ENCODE measurements around the gene KLHDC3. TPM values are rescaled to one million over a fixed set of nuclear protein-coding genes. Genes with fewer than 3 reads are reported as not detected.

KLHDC3 gene
- total RNA-seq, 1 experiment from 2014 or later, result 53.7 TPM

DNA sequence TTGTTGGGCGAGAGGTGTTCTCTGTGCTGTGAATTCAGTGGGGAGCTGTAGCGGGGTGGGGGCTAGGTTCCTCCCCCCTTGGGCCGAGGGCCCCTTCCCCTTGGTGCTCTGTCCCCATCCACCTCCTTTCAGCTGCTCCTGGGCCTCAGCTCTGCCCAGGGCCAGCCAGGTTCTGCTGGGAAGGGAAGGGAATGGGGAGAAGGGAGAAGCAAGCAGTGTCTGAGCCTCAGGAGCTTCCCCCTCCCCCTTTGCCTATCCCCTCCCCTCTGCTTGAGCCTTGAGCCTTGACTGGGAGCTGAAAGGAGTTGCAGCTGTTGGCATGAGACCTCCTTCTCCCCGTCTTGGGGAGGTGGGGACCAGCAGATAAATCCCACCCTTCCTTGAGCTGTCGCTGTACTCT lies 6.8 kb downstream of the KLHDC3 start:
- no peaks in the 10 kb centered on the region for H3K27me3 ChIP-seq (ENCODE audit: low read length)
- H3K4me2 ChIP-seq (ENCODE audit: low read depth, low read length, poor library complexity, severe bottlenecking), result peak overlapping the region; percentile 93
- peaks cover 20% of the 10 kb centered on the region for H3K4me1 ChIP-seq (ENCODE audit: low read length)
- peak overlapping the region; percentile 99 for H3K4me3 ChIP-seq (ENCODE audit: low read length)
- no peak overlapping the region for H2AFZ ChIP-seq (ENCODE audit: low read length)
- peak overlapping the region; percentile 99 for H3K9ac ChIP-seq (ENCODE audit: low read length)
- peaks cover 6% of the 10 kb centered on the region; the same call in 1 of the 2 replicates for H4K20me1 ChIP-seq (ENCODE audit: insufficient read depth, low read depth, low read length)
- H3K9me2 ChIP-seq (replicated peaks; ENCODE audit: insufficient read depth, low read length), result no peaks in the 10 kb centered on the region
- H3K9me3 ChIP-seq (ENCODE audit: low read length), result no peaks in the 10 kb centered on the region
- peaks cover 46% of the 10 kb centered on the region for H3K79me2 ChIP-seq (ENCODE audit: low read length)
- no peak overlapping the region; the same call in 1 of the 2 replicates for H3K27ac ChIP-seq (ENCODE audit: low read length)
- peaks cover 16% of the 10 kb centered on the region for H3K36me3 ChIP-seq (ENCODE audit: insufficient read depth, low read length)
- DNase-seq, result no peak

DNA sequence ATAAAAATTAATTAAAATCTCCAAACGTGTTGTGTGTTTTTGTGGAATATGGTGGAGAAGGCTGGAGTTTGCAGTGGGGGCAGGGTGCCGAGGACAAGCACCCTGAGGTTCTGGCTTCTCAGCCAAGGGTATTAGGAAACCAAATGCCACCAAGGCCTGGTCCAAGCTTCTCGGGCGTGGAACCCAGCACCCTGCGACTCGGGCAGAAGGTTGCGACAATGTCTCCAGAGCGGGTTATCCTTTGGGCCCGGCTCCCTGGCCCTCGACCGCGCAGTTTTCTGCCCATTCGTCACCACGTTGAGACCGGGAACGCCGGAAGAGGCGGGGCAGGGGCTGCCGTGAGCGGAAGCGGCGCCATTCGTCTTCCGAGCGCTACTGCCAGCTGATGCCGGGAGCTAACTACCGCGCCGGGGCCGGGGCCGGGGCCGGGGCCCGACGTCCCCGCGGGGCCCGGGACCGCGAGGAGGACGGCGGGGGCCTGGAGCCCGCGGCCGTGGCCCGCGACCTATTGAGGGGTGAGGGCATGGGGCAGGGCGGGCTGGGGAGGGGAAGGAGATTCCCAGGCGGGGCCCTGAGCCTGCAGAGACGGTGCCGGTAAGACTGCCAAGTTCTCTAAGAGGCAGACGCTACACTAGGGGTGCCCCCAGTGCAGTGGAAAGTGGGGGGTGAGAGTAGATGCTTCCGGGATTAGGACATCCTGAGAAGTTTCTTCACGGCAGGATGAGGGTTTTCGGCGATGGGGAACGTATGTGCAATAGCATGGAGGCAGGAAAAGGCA lies 7.4 kb downstream of the KLHDC3 start, which contains the start of gene RRP36:
Gene RRP36, plus strand, starts transcription at position 354 of the 778 bp plus-strand sequence. Its CDS starts 32 bp downstream, at position 386.
- peak within 1 kb of the TSS; percentile 93 for H3K4me2 ChIP-seq (ENCODE audit: low read depth, low read length, poor library complexity, severe bottlenecking)
- H3K27ac ChIP-seq (ENCODE audit: low read length), result peak within 1 kb of the TSS; percentile 89
- H3K27me3 ChIP-seq (ENCODE audit: low read length), result no peaks in the 10 kb centered on the region
- peaks cover 20% of the 10 kb centered on the region for H3K36me3 ChIP-seq (ENCODE audit: insufficient read depth, low read length)
- peak; percentile 92 for DNase-seq
- H3K9ac ChIP-seq (ENCODE audit: low read length), result peak within 1 kb of the TSS; percentile 99
- no peaks in the 10 kb centered on the region for H3K9me3 ChIP-seq (ENCODE audit: low read length)
- no peaks in the 10 kb centered on the region for H3K9me2 ChIP-seq (replicated peaks; ENCODE audit: insufficient read depth, low read length)
- peaks cover 20% of the 10 kb centered on the region for H3K4me1 ChIP-seq (ENCODE audit: low read length)
- no peak within 1 kb of the TSS for H2AFZ ChIP-seq (ENCODE audit: low read length)
- peaks cover 6% of the 10 kb centered on the region; the same call in 1 of the 2 replicates for H4K20me1 ChIP-seq (ENCODE audit: insufficient read depth, low read depth, low read length)
- peaks cover 40% of the 10 kb centered on the region for H3K79me2 ChIP-seq (ENCODE audit: low read length)
- H3K4me3 ChIP-seq (ENCODE audit: low read length), result peak within 1 kb of the TSS; percentile 99

DNA sequence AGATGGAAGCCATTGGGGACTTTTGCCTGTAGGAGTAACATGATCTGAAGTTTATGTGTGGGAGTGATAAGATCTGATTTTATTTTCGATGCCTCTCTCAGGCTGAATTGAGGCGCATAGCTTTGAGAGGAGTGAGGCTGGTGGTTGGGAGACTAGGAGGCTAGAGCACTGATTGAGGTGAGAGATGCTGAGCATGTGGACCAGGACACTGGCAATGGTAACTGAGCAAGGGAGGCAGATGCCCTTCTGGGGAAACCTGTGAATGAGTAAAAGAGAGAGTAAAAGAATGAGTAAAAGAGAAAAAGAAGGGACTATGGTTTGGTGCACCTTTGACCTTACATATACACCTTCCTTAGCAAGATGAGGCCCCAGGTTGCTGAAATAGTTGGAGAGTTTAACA lies 10.4 kb downstream of the KLHDC3 start:
- no peak for DNase-seq
- no peak overlapping the region for H3K9ac ChIP-seq (ENCODE audit: low read length)
- peaks cover 34% of the 10 kb centered on the region for H3K79me2 ChIP-seq (ENCODE audit: low read length)
- no peaks in the 10 kb centered on the region for H3K9me3 ChIP-seq (ENCODE audit: low read length)
- H3K27ac ChIP-seq (ENCODE audit: low read length), result no peak overlapping the region
- peaks cover 20% of the 10 kb centered on the region for H3K4me1 ChIP-seq (ENCODE audit: low read length)
- H3K36me3 ChIP-seq (ENCODE audit: insufficient read depth, low read length), result peaks cover 39% of the 10 kb centered on the region
- no peak overlapping the region for H3K4me2 ChIP-seq (ENCODE audit: low read depth, low read length, poor library complexity, severe bottlenecking)
- no peaks in the 10 kb centered on the region for H3K9me2 ChIP-seq (replicated peaks; ENCODE audit: insufficient read depth, low read length)
- no peaks in the 10 kb centered on the region for H3K27me3 ChIP-seq (ENCODE audit: low read length)
- H4K20me1 ChIP-seq (ENCODE audit: insufficient read depth, low read depth, low read length), result peaks cover 6% of the 10 kb centered on the region; the same call in 1 of the 2 replicates
- no peak overlapping the region for H2AFZ ChIP-seq (ENCODE audit: low read length)
- no peak overlapping the region for H3K4me3 ChIP-seq (ENCODE audit: low read length)

DNA sequence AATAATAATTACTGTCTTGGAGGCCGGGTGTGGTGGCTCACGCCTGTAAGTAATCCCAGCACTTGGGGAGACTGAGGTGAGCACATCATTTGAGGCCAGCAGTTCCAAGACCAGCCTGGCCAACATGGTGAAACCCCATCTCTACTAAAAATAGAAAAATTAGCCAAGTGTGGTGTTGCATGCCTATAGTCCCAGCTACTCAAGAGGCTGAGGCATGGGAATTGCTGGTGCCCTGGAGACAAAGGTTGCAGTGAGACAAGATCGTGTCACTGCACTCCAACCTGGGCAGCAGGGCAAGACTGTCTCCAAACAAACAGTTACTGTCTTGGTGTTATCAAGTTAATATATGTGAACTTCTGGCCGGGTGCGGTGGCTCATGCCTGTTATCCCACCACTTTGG lies 12.3 kb downstream of the KLHDC3 start:
- Histone ChIP-seq H4K20me1 (ENCODE audit: insufficient read depth, low read depth, low read length) (peaks cover 6% of the 10 kb centered on the region; the same call in 1 of the 2 replicates), H3K36me3 (ENCODE audit: insufficient read depth, low read length) (peaks cover 46% of the 10 kb centered on the region), H3K79me2 (ENCODE audit: low read length) (peaks cover 34% of the 10 kb centered on the region), H3K9me3 (ENCODE audit: low read length) (no peaks in the 10 kb centered on the region), H3K4me2 (ENCODE audit: low read depth, low read length, poor library complexity, severe bottlenecking) (no peak overlapping the region), H3K9ac (ENCODE audit: low read length) (no peak overlapping the region), H3K9me2 (replicated peaks; ENCODE audit: insufficient read depth, low read length) (no peaks in the 10 kb centered on the region), H3K27me3 (ENCODE audit: low read length) (no peaks in the 10 kb centered on the region), H2AFZ (ENCODE audit: low read length) (no peak overlapping the region), H3K27ac (ENCODE audit: low read length) (no peak overlapping the region), H3K4me3 (ENCODE audit: low read length) (no peak overlapping the region), H3K4me1 (ENCODE audit: low read length) (peaks cover 12% of the 10 kb centered on the region)
- DNase-seq, result no peak

DNA sequence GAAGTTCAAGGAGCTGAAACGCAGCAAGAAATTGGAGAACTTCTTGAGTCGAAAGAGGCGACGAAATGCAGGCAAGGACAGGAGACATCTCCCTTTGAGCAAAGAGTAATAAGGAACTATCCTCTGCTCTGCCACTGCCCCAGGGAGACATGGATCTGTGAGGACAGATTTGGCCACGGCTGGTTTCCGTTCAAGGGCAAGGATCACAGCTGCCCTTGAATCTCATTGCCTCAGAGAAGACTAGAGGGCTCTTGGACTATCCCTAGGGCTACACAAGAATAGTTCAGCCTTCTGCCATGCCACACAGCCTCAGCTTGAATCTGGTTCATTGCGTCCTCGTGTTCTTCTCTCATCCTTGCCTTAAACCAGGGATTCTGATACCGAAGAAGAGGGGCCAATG lies 15.1 kb downstream of the KLHDC3 start:
- Histone ChIP-seq H2AFZ (ENCODE audit: low read length) (no peak overlapping the region), H3K4me3 (ENCODE audit: low read length) (no peak overlapping the region), H3K9me2 (replicated peaks; ENCODE audit: insufficient read depth, low read length) (no peaks in the 10 kb centered on the region), H3K4me2 (ENCODE audit: low read depth, low read length, poor library complexity, severe bottlenecking) (no peak overlapping the region), H3K4me1 (ENCODE audit: low read length) (no peaks in the 10 kb centered on the region), H3K27me3 (ENCODE audit: low read length) (no peaks in the 10 kb centered on the region), H3K27ac (ENCODE audit: low read length) (no peak overlapping the region), H3K36me3 (ENCODE audit: insufficient read depth, low read length) (peaks cover 51% of the 10 kb centered on the region), H3K9ac (ENCODE audit: low read length) (no peak overlapping the region), H3K9me3 (ENCODE audit: low read length) (no peaks in the 10 kb centered on the region), H3K79me2 (ENCODE audit: low read length) (peaks cover 9% of the 10 kb centered on the region; the same call in 1 of the 2 replicates), H4K20me1 (ENCODE audit: insufficient read depth, low read depth, low read length) (peaks cover under 1% of the 10 kb centered on the region; the same call in 1 of the 2 replicates)
- no peak for DNase-seq

DNA sequence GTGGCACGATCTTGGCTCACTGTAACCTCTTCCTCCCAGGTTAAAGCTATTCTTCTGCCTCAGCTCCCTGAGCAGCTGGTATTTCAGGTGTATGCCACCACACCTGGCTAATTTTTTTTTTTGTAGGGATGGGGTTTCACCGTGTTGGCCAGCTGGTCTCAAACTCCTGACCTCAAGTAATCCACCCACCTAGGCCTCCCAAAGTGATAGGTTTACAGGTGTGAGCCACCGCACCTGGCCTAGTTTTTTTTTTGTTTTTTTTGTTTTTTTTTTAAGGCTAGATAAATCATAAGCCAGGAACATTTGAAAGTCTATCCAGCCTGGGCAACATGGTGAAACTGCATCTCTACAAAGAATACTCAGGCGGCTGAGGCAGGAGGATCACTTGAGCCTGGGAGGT lies 18.3 kb downstream of the KLHDC3 start:
- no peak overlapping the region for H3K4me2 ChIP-seq (ENCODE audit: low read depth, low read length, poor library complexity, severe bottlenecking)
- no peaks in the 10 kb centered on the region for H4K20me1 ChIP-seq (ENCODE audit: insufficient read depth, low read depth, low read length)
- H3K9me2 ChIP-seq (replicated peaks; ENCODE audit: insufficient read depth, low read length), result no peaks in the 10 kb centered on the region
- H3K27me3 ChIP-seq (ENCODE audit: low read length), result no peaks in the 10 kb centered on the region
- no peaks in the 10 kb centered on the region for H3K4me1 ChIP-seq (ENCODE audit: low read length)
- peaks cover 27% of the 10 kb centered on the region for H3K36me3 ChIP-seq (ENCODE audit: insufficient read depth, low read length)
- H2AFZ ChIP-seq (ENCODE audit: low read length), result no peak overlapping the region
- no peak for DNase-seq
- H3K79me2 ChIP-seq (ENCODE audit: low read length), result no peaks in the 10 kb centered on the region
- no peak overlapping the region for H3K4me3 ChIP-seq (ENCODE audit: low read length)
- no peaks in the 10 kb centered on the region for H3K9me3 ChIP-seq (ENCODE audit: low read length)
- H3K9ac ChIP-seq (ENCODE audit: low read length), result no peak overlapping the region
- no peak overlapping the region for H3K27ac ChIP-seq (ENCODE audit: low read length)

DNA sequence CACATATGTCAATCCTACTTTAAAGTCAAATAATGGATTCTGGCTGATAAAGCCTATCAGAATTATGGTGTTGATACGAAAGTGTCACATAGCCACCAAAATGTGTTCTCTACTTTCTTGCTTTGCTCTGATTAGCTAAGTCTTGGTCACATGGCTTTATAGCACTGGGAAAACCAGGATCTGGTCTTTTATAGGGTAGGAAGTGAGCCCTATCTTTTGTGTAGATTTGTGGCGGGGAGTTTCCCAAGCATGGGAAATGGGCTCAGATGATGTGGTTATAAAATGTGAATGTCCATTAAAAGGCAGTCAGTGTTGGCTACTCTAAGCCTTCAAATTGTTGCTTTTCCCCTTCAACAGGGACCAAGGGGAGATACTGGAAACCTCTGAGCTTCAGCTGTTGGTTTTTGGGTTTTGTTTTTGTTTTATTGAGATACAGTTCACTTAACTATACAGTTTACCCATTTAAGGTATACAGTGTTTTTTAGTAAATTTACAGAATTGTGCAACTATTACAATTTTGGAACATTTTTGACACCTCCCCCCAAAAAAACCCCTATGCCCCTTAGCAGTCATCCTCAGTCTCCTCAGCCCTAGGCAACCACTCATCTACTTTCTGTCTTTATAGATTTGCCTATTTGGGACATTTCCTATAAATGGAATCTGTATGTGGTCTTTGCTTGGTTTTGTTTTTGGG lies 19.6 kb downstream of the KLHDC3 start:
- no peak overlapping the region for H3K4me3 ChIP-seq (ENCODE audit: low read length)
- H3K27ac ChIP-seq (ENCODE audit: low read length), result no peak overlapping the region
- H3K9me3 ChIP-seq (ENCODE audit: low read length), result no peaks in the 10 kb centered on the region
- no peak overlapping the region for H3K4me2 ChIP-seq (ENCODE audit: low read depth, low read length, poor library complexity, severe bottlenecking)
- H3K4me1 ChIP-seq (ENCODE audit: low read length), result no peaks in the 10 kb centered on the region
- H3K27me3 ChIP-seq (ENCODE audit: low read length), result no peaks in the 10 kb centered on the region
- no peak overlapping the region for H2AFZ ChIP-seq (ENCODE audit: low read length)
- H3K9ac ChIP-seq (ENCODE audit: low read length), result no peak overlapping the region
- no peak for DNase-seq
- no peaks in the 10 kb centered on the region for H3K9me2 ChIP-seq (replicated peaks; ENCODE audit: insufficient read depth, low read length)
- H4K20me1 ChIP-seq (ENCODE audit: insufficient read depth, low read depth, low read length), result no peaks in the 10 kb centered on the region
- peaks cover 23% of the 10 kb centered on the region for H3K36me3 ChIP-seq (ENCODE audit: insufficient read depth, low read length)
- H3K79me2 ChIP-seq (ENCODE audit: low read length), result no peaks in the 10 kb centered on the region

DNA sequence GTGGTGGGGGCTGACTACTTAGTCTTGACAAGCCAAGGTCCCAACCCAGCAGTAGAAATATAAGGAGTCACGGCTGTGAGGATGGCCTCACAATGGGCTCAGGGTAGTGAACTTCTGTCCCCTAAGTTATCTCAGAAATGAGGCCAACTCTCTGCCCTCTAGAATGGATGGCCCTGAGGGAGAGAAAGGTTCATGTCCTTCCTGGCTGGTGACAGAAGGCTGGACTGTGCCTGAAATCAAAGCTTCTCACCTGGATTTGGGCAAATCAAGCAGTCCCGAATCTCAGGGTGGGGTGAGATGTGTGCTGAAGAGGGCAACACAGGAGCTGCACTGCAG lies 20.1 kb downstream of the KLHDC3 start:
- Histone ChIP-seq H3K4me2 (ENCODE audit: low read depth, low read length, poor library complexity, severe bottlenecking) (no peak overlapping the region), H3K9me3 (ENCODE audit: low read length) (no peaks in the 10 kb centered on the region), H3K9me2 (replicated peaks; ENCODE audit: insufficient read depth, low read length) (no peaks in the 10 kb centered on the region), H3K27me3 (ENCODE audit: low read length) (no peaks in the 10 kb centered on the region), H3K27ac (ENCODE audit: low read length) (no peak overlapping the region), H3K36me3 (ENCODE audit: insufficient read depth, low read length) (peaks cover 18% of the 10 kb centered on the region), H3K4me1 (ENCODE audit: low read length) (no peaks in the 10 kb centered on the region), H3K4me3 (ENCODE audit: low read length) (no peak overlapping the region), H3K9ac (ENCODE audit: low read length) (no peak overlapping the region), H4K20me1 (ENCODE audit: insufficient read depth, low read depth, low read length) (no peaks in the 10 kb centered on the region), H2AFZ (ENCODE audit: low read length) (no peak overlapping the region), H3K79me2 (ENCODE audit: low read length) (no peaks in the 10 kb centered on the region)
- DNase-seq, result no peak
